Neural progenitor cell (in vitro differentiated cells): ENCODE results near the gene MPV17L2. TPM values are rescaled to one million over a fixed set of nuclear protein-coding genes. Genes with fewer than 3 reads are reported as not detected.

Source experiments
- DNase-seq: peaks from one replicate; pipeline ENCODE4 v3.0.0-alpha.2; 2016; ENCODE audit warnings: low spot score
- H2AFZ ChIP-seq: fragments of 200-600 bp; sonication (generic); replicated peaks from 2 replicates; pipeline ENCODE4 v1.6.1; 2016; ENCODE audit warnings: antibody characterized with exemption
- H3F3A ChIP-seq: fragments of 200-600 bp; sonication (generic); 2 replicates; pipeline ENCODE4 v1.6.1; 2016; ENCODE audit warnings: antibody characterized with exemption, low read depth
- H3K27ac ChIP-seq: fragments of 200-600 bp; sonication (generic); 2 replicates; pipeline ENCODE4 v1.5.1; 2016; ENCODE audit warnings: mild to moderate bottlenecking
- H3K27me3 ChIP-seq: fragments of 200-600 bp; sonication (generic); 2 replicates; pipeline ENCODE4 v1.6.1; 2016; ENCODE audit warnings: mild to moderate bottlenecking, moderate library complexity
- H3K36me3 ChIP-seq: fragments of 200-600 bp; sonication (generic); 2 replicates; pipeline ENCODE4 v1.5.1; 2016
- H3K4me1 ChIP-seq: fragments of 200-600 bp; sonication (generic); 2 replicates; pipeline ENCODE4 v1.6.1; 2016; ENCODE audit warnings: mixed run types
- H3K4me2 ChIP-seq: fragments of 200-600 bp; sonication (generic); 2 replicates; pipeline ENCODE4 v1.6.1; 2016
- H3K4me3 ChIP-seq: fragments of 200-600 bp; sonication (generic); 2 replicates; pipeline ENCODE4 v1.5.1; 2016
- H3K79me2 ChIP-seq: fragments of 200-600 bp; sonication (generic); 2 replicates; pipeline ENCODE4 v1.6.1; 2016; ENCODE audit warnings: low read depth
- H3K9ac ChIP-seq: fragments of 200-600 bp; sonication (generic); 2 replicates; pipeline ENCODE4 v1.6.1; 2016
- H3K9me3 ChIP-seq: fragments of 200-600 bp; sonication (generic); 2 replicates; pipeline ENCODE4 v1.5.1; 2016; ENCODE audit warnings: low read depth
- H4K20me1 ChIP-seq: fragments of 200-600 bp; sonication (generic); 2 replicates; pipeline ENCODE4 v1.6.1; 2016; ENCODE audit warnings: low read depth
- H3K27ac Mint-ChIP-seq: 3 replicates; pipeline ENCODE4 v1.8.0; 2021; ENCODE audit warnings: mixed read lengths
- H3K27me3 Mint-ChIP-seq: 2 replicates; pipeline ENCODE4 v1.8.0; 2022; ENCODE audit warnings: low read depth, mild to moderate bottlenecking, inconsistent platforms, moderate library complexity, mixed read lengths; ENCODE audit not compliant: insufficient read depth
- H3K36me3 Mint-ChIP-seq: 3 replicates; pipeline ENCODE4 v1.8.0; 2021; ENCODE audit warnings: mixed read lengths
- H3K4me1 Mint-ChIP-seq: 3 replicates; pipeline ENCODE4 v1.8.0; 2021; ENCODE audit warnings: mixed read lengths
- H3K4me3 Mint-ChIP-seq: 3 replicates; pipeline ENCODE4 v1.8.0; 2021; ENCODE audit warnings: mild to moderate bottlenecking, moderate library complexity, mixed read lengths
- H3K9me3 Mint-ChIP-seq: 3 replicates; pipeline ENCODE4 v1.8.0; 2020; ENCODE audit warnings: mixed read lengths
- EZH2 ChIP-seq: fragments of 200-600 bp; sonication (generic); IDR thresholded peaks from 2 replicates; pipeline ENCODE4 v1.6.1; 2017; ENCODE audit warnings: antibody characterized with exemption, mild to moderate bottlenecking, moderate library complexity
- EZH2phosphoT487 ChIP-seq: fragments of 200-600 bp; sonication (generic); IDR thresholded peaks from 2 replicates; pipeline ENCODE4 v1.6.1; 2017; ENCODE audit warnings: antibody characterized with exemption
- total RNA-seq: library from RNA; depleted of rRNA; stranded (reverse); fragments of >200 nt; gene quantifications from 2 replicates; pipeline ENCODE4 v1.2.3, GENCODE V29; 2015; ENCODE audit warnings: low replicate concordance
- TF ChIP-seq, protein P1 (sequence below): fragments of 200-600 bp; sonication (generic); IDR thresholded peaks from 2 replicates; pipeline ENCODE4 v1.5.1; 2017; ENCODE audit warnings: antibody characterized with exemption, mild to moderate bottlenecking

MPV17L2 gene
- total RNA-seq, 1 donor from 2014 or later = 28.1 TPM

DNA sequence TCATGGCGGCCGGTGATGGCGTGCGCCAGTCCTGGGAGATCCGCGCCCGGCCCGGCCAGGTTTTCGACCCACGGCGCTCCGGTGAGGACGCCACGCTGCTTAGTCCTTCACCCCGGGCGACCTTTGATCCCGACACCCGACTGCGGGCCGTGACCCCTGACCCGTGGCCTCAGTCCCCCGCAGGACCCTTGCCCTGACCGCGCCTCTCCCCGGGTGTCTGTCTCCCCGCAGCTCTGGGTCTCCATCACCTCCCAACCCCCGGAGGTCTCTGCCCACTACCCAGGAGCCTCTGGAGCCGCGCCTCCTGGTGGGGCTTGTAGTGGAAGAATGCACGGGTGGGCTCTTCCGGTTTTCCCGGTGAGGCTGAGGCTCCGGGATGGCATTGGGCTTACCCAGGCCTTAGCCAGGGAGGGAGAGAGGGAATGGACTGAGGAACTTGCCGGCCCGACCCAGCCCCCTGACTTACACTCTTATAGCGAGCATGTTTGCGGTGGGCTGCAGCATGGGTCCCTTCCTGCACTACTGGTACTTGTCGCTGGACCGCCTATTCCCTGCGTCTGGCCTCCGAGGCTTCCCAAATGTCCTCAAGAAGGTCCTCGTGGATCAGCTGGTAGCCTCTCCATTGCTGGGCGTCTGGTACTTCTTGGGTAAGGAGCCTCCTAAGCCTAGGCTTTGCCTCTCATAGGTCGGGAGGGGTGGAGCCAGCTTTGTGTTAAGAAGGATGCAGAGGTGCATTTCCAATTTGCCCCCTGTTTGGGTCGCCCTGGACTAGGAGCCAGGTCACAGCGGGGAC is 566 bp downstream of the MPV17L2 start:
- Histone ChIP-seq H3K36me3 (no peaks in the 10 kb centered on the region), H3K4me3 (peak overlapping the region; percentile 77), H3K4me1 (peaks cover 10% of the 10 kb centered on the region), H3K4me2 (peak overlapping the region; percentile 93), H3K9ac (peak overlapping the region; percentile 46), H3K79me2 (peaks cover 8% of the 10 kb centered on the region), H3F3A (peaks cover 22% of the 10 kb centered on the region), H4K20me1 (peaks cover 18% of the 10 kb centered on the region), H2AFZ (peak overlapping the region; percentile 43), H3K27me3 (no peaks in the 10 kb centered on the region), H3K27ac (peak overlapping the region; percentile 51), H3K9me3 (no peaks in the 10 kb centered on the region)
- Mint-ChIP-seq H3K27me3 (peaks cover 11% of the 10 kb centered on the region), H3K9me3 (no peaks in the 10 kb centered on the region), H3K27ac (no peak overlapping the region), H3K36me3 (peaks cover 6% of the 10 kb centered on the region), H3K4me1 (peaks cover 19% of the 10 kb centered on the region), H3K4me3 (peak overlapping the region; percentile 91)
- TF ChIP-seq, protein P1, sequence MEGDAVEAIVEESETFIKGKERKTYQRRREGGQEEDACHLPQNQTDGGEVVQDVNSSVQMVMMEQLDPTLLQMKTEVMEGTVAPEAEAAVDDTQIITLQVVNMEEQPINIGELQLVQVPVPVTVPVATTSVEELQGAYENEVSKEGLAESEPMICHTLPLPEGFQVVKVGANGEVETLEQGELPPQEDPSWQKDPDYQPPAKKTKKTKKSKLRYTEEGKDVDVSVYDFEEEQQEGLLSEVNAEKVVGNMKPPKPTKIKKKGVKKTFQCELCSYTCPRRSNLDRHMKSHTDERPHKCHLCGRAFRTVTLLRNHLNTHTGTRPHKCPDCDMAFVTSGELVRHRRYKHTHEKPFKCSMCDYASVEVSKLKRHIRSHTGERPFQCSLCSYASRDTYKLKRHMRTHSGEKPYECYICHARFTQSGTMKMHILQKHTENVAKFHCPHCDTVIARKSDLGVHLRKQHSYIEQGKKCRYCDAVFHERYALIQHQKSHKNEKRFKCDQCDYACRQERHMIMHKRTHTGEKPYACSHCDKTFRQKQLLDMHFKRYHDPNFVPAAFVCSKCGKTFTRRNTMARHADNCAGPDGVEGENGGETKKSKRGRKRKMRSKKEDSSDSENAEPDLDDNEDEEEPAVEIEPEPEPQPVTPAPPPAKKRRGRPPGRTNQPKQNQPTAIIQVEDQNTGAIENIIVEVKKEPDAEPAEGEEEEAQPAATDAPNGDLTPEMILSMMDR = no peak
- TF ChIP-seq EZH2 (no peak), EZH2phosphoT487 (no peak)
- peak; percentile 45 for DNase-seq

DNA sequence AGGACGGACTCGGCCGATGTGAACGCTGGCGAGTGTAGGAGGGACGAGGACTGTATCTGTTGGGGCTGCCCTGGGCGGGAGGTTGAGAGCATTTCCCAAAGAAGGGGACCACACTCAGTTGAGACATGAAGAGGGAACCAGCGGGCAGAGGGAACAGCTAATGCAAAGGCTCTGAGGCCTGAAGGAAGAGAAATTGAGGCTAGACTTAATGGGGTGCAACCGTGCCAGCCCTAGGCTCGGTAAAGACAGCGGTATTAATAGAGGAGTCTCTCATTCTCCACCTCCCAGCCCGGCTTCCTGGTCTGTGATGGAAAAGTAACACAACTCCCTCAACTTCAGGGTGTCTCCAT is 1.1 kb downstream of the MPV17L2 start:
- Histone ChIP-seq H3K27me3 (no peaks in the 10 kb centered on the region), H3K27ac (no peak overlapping the region), H3K9me3 (no peaks in the 10 kb centered on the region), H3K4me1 (peaks cover 10% of the 10 kb centered on the region), H3K79me2 (peaks cover 8% of the 10 kb centered on the region), H3K4me2 (peak overlapping the region; percentile 93), H3K9ac (no peak overlapping the region), H3F3A (peaks cover 22% of the 10 kb centered on the region), H3K36me3 (no peaks in the 10 kb centered on the region), H3K4me3 (peak overlapping the region; percentile 77), H4K20me1 (peaks cover 18% of the 10 kb centered on the region), H2AFZ (no peak overlapping the region)
- no peak overlapping the region for H3K27ac Mint-ChIP-seq
- H3K9me3 Mint-ChIP-seq = no peaks in the 10 kb centered on the region
- no peak for DNase-seq
- TF ChIP-seq EZH2phosphoT487 (no peak), EZH2 (no peak)
- TF ChIP-seq, protein P1 = no peak
- H3K27me3 Mint-ChIP-seq = peaks cover 11% of the 10 kb centered on the region
- peaks cover 19% of the 10 kb centered on the region for H3K4me1 Mint-ChIP-seq
- H3K4me3 Mint-ChIP-seq = peak overlapping the region; percentile 91
- peaks cover 6% of the 10 kb centered on the region for H3K36me3 Mint-ChIP-seq

DNA sequence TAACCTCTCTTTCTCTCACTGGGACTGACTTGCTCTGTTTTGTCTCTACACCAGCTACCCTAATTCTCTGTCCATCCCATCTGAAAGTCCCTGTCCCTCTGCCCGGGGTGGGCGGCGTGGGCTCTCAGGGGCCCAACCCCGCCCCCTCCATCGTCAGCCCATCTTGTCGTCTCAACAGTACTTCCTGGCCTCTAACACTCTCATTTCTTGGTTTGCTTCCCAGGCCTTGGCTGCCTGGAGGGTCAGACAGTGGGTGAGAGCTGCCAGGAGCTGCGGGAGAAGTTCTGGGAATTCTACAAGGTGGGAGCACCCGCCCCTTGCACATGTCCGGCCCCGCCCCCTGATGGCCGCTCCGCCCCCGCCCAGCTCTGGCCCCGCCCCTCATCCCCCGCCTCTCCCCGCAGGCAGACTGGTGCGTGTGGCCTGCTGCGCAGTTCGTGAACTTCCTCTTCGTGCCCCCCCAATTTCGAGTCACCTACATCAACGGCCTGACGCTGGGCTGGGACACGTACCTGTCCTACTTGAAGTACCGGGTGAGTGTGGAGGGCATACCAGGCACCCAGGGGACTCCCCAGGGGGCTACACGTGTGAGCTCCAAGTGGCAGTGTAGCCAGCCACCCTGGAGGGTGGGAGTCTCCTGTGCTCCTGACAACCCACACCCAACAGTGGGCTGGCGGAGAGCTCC is 1.7 kb downstream of the MPV17L2 start:
- Histone ChIP-seq H3K79me2 (peaks cover 8% of the 10 kb centered on the region), H3K4me3 (peak overlapping the region; percentile 77), H3K36me3 (no peaks in the 10 kb centered on the region), H3K9ac (no peak overlapping the region), H3K27me3 (no peaks in the 10 kb centered on the region), H2AFZ (no peak overlapping the region), H3K4me2 (peak overlapping the region; percentile 93), H4K20me1 (peaks cover 18% of the 10 kb centered on the region), H3F3A (peaks cover 22% of the 10 kb centered on the region), H3K27ac (no peak overlapping the region), H3K9me3 (no peaks in the 10 kb centered on the region), H3K4me1 (peaks cover 10% of the 10 kb centered on the region)
- DNase-seq = peak; percentile 58
- H3K36me3 Mint-ChIP-seq = peaks cover 6% of the 10 kb centered on the region
- H3K27ac Mint-ChIP-seq = no peak overlapping the region
- H3K27me3 Mint-ChIP-seq = peaks cover 14% of the 10 kb centered on the region
- H3K4me3 Mint-ChIP-seq = peak overlapping the region; percentile 91
- no peaks in the 10 kb centered on the region for H3K9me3 Mint-ChIP-seq
- TF ChIP-seq, protein P1 = no peak
- TF ChIP-seq EZH2 = no peak
- no peak for TF ChIP-seq EZH2phosphoT487
- peaks cover 19% of the 10 kb centered on the region for H3K4me1 Mint-ChIP-seq
